OCI-LY3 (cell line): ENCODE measurements around the gene OGDH.
A peak's percentile ranks its signal among the peaks of the same experiment; 100 is the strongest.

Source experiments
- H2AFZ ChIP-seq: fragments of 200-600, 300-600 bp; shearing (Covaris generic); 2 replicates; pipeline ENCODE4 v1.6.0; 2014; ENCODE audit warnings: antibody characterized with exemption, low read depth, low read length
- H3K27ac ChIP-seq: fragments of 200-600, 300-600 bp; sonication (generic); 2 replicates; pipeline ENCODE4 v1.5.1; 2014; ENCODE audit warnings: mild to moderate bottlenecking, low read length, moderate library complexity, mixed read lengths
- H3K27me3 ChIP-seq: fragments of 200-600, 300-600 bp; sonication (generic); 2 replicates; pipeline ENCODE4 v1.6.1; 2014; ENCODE audit warnings: low read depth, low read length, mixed read lengths
- H3K36me3 ChIP-seq: fragments of 200-600, 300-600 bp; sonication (generic); replicated peaks from 2 replicates; pipeline ENCODE3; 2014; ENCODE audit warnings: low read depth, low read length, mixed read lengths
- H3K4me1 ChIP-seq: fragments of 300-600, 200-600 bp; sonication (generic); 2 replicates; pipeline ENCODE4 v1.6.1; 2014; ENCODE audit warnings: low read length, mixed read lengths
- H3K4me2 ChIP-seq: fragments of 200-600, 300-600 bp; sonication (generic); 2 replicates; pipeline ENCODE4 v1.6.1; 2014; ENCODE audit warnings: low read length, mixed read lengths
- H3K4me3 ChIP-seq: fragments of 300-600, 200-600 bp; sonication (generic); 2 replicates; pipeline ENCODE4 v1.5.1; 2014; ENCODE audit warnings: antibody characterized with exemption, mild to moderate bottlenecking, low read length, moderate library complexity
- H3K79me2 ChIP-seq: fragments of 300-600, 200-600 bp; shearing (Covaris generic); 2 replicates; pipeline ENCODE4 v1.6.1; 2014; ENCODE audit warnings: mild to moderate bottlenecking, low read length, mixed read lengths
- H3K9ac ChIP-seq: fragments of 300-600, 200-600 bp; shearing (Covaris generic); 2 replicates; pipeline ENCODE4 v1.6.0; 2014; ENCODE audit warnings: mild to moderate bottlenecking, low read length, moderate library complexity
- H3K9me3 ChIP-seq: fragments of 200-600, 300-600 bp; shearing (Covaris generic); 2 replicates; pipeline ENCODE4 v1.6.1; 2014; ENCODE audit warnings: low read length, mixed read lengths; ENCODE audit not compliant: insufficient read depth
- H4K20me1 ChIP-seq: fragments of 200-600, 300-600 bp; sonication (generic); 2 replicates; pipeline ENCODE4 v1.6.1; 2016; ENCODE audit warnings: low read length, mixed read lengths; ENCODE audit not compliant: insufficient read depth
- EZH2phosphoT487 ChIP-seq: fragments of 200-600 bp; shearing (Covaris generic); IDR thresholded peaks from 2 replicates; pipeline ENCODE4 v1.6.1; 2018; ENCODE audit warnings: antibody characterized with exemption, mixed run types, low read depth
- TF ChIP-seq, protein P1 (sequence below): fragments of 200-600, 300-600 bp; sonication (generic); IDR thresholded peaks from 2 replicates; pipeline ENCODE4 v1.5.1; 2014; ENCODE audit warnings: antibody characterized with exemption, low read length, low read depth

The OGDH gene

DNA sequence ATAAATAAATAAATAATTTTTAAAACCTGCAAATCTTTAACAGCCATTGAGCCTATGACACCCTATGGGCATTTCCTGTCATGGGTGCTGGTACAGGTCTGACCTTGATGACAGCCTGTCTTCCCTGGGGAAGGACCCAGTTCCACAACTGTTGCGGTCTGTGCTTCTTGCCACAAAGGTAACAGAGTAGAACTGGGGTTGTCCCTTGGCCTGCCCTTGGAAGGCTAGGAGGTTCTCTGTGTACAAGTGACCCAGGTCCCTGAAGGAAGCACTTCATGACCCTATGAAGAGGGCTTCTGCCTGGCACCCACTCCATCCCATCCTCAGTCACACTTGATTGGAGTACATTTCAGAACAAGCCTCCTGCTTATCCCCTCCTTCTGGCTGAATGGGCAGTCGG is 66.9 kb downstream of the OGDH start:
- H3K27me3 ChIP-seq: no peaks in the 10 kb centered on the region
- H3K9ac ChIP-seq: no peak overlapping the region
- no peaks in the 10 kb centered on the region for H3K9me3 ChIP-seq
- H4K20me1 ChIP-seq: no peaks in the 10 kb centered on the region
- 0 out of 2 replicates have a peak overlapping the region, but pooled peaks have one; percentile 8 for H3K4me2 ChIP-seq
- no peak overlapping the region for H3K27ac ChIP-seq
- no peak overlapping the region for H3K4me3 ChIP-seq
- H2AFZ ChIP-seq: no peak overlapping the region
- peaks cover 26% of the 10 kb centered on the region for H3K4me1 ChIP-seq
- H3K36me3 ChIP-seq: peaks cover 25% of the 10 kb centered on the region
- no peaks in the 10 kb centered on the region for H3K79me2 ChIP-seq
- TF ChIP-seq EZH2phosphoT487: no peak
- TF ChIP-seq, protein P1, sequence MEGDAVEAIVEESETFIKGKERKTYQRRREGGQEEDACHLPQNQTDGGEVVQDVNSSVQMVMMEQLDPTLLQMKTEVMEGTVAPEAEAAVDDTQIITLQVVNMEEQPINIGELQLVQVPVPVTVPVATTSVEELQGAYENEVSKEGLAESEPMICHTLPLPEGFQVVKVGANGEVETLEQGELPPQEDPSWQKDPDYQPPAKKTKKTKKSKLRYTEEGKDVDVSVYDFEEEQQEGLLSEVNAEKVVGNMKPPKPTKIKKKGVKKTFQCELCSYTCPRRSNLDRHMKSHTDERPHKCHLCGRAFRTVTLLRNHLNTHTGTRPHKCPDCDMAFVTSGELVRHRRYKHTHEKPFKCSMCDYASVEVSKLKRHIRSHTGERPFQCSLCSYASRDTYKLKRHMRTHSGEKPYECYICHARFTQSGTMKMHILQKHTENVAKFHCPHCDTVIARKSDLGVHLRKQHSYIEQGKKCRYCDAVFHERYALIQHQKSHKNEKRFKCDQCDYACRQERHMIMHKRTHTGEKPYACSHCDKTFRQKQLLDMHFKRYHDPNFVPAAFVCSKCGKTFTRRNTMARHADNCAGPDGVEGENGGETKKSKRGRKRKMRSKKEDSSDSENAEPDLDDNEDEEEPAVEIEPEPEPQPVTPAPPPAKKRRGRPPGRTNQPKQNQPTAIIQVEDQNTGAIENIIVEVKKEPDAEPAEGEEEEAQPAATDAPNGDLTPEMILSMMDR: no peak

DNA sequence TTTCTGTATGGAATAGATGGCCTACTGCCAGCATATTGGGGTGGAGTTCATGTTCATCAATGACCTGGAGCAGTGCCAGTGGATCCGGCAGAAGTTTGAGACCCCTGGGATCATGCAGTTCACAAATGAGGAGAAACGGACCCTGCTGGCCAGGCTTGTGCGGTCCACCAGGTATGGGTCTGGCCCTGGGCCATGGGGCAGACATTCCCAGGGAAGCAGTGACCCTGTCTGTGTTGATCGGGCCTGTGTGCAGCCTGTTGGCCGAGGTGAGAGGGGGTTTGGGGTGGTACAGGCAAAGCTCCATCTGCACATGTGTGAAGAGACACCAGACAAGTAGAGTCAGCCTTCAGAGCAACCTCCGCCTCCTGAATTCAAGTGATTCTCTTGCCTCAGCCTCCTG is 67.3 kb downstream of the OGDH start:
- Histone ChIP-seq H3K27me3 (no peaks in the 10 kb centered on the region), H3K79me2 (no peaks in the 10 kb centered on the region), H3K9me3 (no peaks in the 10 kb centered on the region), H3K36me3 (peaks cover 28% of the 10 kb centered on the region), H3K4me2 (0 out of 2 replicates have a peak overlapping the region, but pooled peaks have one; percentile 8), H4K20me1 (no peaks in the 10 kb centered on the region), H3K9ac (no peak overlapping the region), H2AFZ (no peak overlapping the region), H3K4me1 (peaks cover 29% of the 10 kb centered on the region), H3K27ac (no peak overlapping the region), H3K4me3 (no peak overlapping the region)
- TF ChIP-seq EZH2phosphoT487: no peak
- TF ChIP-seq, protein P1: no peak

DNA sequence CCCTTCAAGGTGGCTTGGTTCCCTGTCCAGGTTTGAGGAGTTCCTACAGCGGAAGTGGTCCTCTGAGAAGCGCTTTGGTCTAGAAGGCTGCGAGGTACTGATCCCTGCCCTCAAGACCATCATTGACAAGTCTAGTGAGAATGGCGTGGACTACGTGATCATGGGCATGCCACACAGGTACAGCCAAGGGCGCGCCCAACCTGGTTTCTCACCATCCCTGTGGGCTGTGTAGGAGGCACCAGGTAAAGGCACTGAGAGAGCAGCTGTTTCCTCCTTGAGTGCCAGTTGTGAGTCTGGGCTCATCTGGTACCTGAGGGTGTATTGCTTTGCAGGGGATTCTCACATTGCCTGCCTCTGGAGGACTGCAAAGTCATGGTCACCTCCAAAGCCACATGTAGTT is 68.0 kb downstream of the OGDH start:
- Histone ChIP-seq H2AFZ (no peak overlapping the region), H4K20me1 (no peaks in the 10 kb centered on the region), H3K79me2 (no peaks in the 10 kb centered on the region), H3K4me2 (no peak overlapping the region), H3K27ac (no peak overlapping the region), H3K9me3 (no peaks in the 10 kb centered on the region), H3K36me3 (peaks cover 34% of the 10 kb centered on the region), H3K27me3 (no peaks in the 10 kb centered on the region), H3K9ac (no peak overlapping the region), H3K4me3 (no peak overlapping the region), H3K4me1 (peaks cover 35% of the 10 kb centered on the region)
- TF ChIP-seq, protein P1: no peak
- TF ChIP-seq EZH2phosphoT487: no peak

DNA sequence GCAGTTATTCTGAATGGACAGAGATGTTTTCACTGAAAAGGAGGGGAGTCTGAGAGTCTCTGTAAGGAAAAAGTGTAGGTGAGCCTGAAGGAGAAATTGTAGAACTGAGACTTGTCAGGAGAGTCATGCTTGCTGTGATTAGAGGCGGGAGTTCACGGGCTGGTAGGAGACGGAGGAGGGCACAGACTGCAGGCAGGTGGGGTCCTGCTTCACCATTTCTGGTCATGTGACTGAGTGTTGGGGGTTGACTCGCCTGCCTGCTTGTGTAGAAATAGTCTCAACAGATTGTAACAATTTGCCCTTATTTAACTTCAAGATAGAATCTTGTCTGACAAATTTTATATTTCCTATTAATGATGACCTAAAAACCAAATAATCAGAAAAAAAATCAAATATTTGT is 70.3 kb downstream of the OGDH start:
- Histone ChIP-seq H3K9me3 (no peaks in the 10 kb centered on the region), H4K20me1 (no peaks in the 10 kb centered on the region), H3K27ac (no peak overlapping the region), H3K4me1 (peaks cover 45% of the 10 kb centered on the region), H3K79me2 (no peaks in the 10 kb centered on the region), H3K27me3 (no peaks in the 10 kb centered on the region), H2AFZ (no peak overlapping the region), H3K9ac (no peak overlapping the region), H3K4me2 (no peak overlapping the region), H3K4me3 (no peak overlapping the region), H3K36me3 (peaks cover 37% of the 10 kb centered on the region)
- TF ChIP-seq, protein P1: no peak
- TF ChIP-seq EZH2phosphoT487: no peak
